Right forelimb (tissue), 1 donor: ENCODE data around the gene CARD11.

ENCODE experiments used
- DNase-seq: peaks from one replicate; pipeline ENCODE4 v3.0.0-alpha.2; 2018

CARD11 gene

DNA sequence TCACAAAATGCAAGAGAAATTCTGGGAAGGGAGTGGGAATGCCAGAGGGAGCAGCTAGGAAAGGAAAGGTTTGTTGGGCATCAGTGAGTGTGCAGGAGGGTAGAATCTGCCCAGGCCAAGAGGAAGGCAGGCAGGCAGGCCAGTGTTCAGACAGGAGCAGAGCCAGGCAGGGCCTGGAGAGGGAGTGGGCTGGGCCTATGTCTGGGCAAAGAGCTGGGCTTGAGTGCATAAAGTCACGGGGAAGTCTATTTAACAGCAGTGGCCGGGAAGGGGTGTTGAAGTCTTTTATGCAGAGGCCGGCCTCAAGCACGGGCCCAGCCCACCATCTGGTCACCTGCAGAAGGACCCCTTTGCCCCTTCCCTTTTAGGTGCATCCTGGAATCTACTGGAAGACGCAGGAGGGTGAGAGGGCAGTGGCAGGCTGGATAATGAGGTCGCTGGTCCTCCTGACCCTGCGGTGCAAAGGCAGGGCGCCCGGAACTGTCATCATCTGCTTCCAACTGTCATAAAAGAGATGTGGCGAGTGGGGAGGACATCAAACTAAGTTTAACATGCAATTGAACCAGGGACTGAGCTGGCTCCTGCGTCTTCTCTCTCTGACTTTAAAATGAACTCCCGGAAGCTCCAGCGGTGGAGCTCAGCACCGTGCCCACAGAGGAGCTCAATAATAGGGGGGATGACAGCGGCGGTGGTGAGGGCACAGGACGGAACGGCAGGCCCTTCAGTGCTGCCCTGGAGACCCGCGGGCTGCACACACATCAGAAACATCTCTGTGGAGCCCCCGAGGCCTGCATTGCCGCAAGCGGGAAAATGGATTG is 29.5 kb downstream of the CARD11 start:
- DNase-seq, result no peak

DNA sequence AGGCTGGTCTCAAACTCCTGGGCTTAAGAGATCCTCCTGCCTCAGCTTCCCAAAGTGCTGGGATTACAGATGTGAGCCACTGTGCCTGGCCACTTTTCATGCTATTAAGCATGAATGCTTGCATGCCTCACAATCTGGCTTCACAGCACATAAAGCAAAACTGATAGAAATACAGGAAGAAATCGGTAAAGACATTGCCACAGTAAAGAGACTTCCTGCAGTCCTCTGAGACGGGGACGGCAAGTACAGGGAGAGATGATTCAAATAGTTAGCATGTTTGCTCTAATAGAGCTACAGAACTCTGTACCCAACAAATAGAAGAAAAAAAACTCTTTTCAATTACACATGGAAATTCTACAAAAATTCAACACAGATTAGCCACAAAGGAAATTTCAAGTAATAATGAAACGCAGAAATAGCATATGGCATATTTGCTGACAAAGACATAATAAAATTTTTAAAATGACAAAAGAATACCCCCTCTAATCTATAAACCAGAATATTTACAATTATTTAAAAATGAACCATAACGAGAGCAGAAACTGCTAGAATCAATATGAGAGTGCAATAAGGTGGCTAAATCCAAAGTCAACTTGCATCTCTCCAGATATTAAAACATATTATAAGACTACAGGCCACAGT is 32.3 kb downstream of the CARD11 start:
- no peak for DNase-seq

DNA sequence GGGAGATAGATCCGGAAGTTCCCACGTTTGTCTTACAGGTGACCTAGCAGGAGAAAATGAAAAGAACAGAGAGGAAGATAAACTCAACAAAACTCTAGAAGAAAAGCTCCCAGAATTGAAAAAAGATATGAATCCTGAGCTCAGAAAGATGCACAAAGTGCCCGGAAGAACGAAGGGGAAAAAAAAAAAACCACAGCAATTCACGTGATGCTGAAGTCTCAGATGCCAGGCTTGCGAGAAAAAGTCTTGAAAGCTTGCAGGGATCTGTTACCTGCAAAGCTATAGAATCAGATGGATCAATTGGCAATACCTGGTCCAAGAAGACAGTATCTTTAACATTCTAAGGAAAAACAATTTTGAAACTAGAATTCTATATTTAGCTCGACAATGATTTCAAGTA is 33.5 kb downstream of the CARD11 start:
- no peak for DNase-seq

DNA sequence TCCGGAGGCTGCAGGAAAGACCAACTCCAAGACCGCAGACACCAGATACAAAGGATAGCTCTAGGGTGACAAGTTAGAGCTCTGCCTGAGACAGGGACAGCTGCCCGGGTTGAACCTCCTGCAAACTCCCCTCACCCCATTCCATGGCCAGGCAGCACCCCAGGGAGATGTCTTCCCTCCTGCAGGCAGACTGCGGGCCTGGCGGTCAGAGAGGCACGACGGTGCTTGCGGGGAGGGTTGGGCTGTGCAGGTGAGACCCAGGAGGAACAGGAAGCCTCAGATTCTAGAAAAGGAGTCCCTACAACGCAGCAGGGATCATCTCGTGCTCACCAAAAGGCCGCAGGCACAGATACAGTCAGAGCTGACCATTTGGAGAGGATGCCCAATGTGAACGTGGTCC is 34.6 kb downstream of the CARD11 start:
- no peak for DNase-seq

DNA sequence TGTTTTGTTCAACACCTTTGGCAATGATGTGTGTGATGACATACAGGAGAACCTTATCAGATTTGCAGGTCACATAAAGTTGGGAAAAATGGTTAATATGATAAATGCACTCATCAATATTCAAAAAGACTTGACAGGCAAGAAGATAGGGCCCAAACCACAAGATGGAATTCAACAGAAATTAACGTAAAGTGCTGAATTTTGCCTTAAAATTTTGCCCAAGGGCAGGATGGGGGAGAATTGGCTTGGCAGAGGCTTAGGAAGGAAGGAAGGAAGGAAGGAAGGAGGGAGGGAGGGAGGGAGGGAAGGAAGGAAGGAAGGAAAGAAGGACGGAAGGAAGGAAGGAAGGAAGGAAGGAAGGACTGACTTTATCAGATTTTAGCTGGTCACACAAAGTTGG is 35.3 kb downstream of the CARD11 start:
- DNase-seq, result no peak

DNA sequence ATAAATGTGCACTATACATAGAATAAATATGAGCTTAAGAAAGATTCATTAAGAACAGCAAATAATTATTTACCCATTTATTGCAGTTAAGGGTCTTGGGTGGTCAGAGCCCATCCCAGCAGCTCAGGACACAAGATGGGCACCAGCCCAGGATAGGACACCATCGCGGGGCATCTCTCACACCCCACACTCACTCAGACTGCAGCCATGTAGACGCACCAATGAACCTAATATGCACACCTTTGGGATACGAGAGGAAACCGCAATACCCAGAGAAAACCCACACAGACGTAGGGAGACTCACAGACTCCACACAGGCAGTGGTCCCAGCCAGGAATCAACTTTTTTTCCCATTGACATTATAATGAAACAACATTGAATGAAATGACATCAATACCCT is 36.0 kb downstream of the CARD11 start:
- DNase-seq, result no peak

DNA sequence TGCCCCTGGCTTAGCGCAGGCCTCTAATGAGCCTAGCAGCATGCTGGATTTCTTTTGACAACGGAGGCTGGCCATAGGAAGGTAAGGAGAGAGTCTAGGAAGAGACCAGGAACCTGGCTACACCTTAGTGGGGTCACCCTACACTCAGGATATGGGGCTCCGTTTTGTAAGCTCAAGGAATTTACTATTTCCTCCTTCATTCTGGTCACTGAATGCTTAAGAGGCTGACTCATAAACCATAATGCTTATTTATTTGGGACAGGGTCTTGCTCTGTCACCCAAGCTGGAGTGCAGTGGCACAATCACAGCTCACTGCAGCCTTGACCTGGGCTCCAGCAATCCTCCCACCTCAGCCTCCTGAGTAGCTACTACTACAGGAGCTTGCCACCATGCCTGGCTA is 38.4 kb downstream of the CARD11 start:
- no peak for DNase-seq

DNA sequence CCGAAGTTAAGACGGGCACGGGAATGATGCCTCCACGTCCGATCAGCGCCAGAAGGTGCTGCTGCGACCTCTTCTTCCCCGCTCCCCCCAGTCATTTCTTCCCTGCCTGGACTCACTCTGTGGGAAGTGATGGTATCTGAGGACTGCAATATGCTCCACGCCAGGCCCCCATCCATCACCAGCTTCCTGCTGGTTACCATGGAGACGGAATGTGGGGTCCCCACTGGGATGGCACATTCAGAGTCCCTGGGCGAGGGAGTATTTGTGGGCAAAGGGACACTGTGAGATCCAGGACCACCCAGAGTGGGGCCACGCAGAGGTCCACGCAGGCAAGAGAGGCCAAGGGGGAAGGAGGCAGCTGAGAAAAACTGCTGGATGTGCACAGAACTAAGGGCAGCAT is 39.7 kb downstream of the CARD11 start:
- DNase-seq, result no peak

DNA sequence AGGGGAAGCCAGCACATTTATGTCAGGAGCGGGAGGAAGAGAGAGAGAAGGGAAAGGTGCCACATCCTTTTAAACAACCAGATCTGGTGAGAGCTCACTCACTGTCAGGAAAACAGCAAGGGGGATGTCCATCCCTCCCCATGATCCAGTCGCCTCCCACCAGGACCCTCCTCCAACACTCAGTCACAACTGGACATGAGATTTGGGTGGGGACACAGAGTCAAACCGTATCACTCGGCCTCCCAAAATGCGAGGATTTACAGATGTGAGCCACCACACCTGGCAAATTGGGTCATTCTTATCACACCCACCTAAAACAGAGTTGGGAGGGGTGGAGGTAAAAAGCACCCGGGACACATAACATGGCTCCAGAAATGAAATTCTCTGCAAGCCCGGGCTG is 41.0 kb downstream of the CARD11 start:
- DNase-seq, result no peak

DNA sequence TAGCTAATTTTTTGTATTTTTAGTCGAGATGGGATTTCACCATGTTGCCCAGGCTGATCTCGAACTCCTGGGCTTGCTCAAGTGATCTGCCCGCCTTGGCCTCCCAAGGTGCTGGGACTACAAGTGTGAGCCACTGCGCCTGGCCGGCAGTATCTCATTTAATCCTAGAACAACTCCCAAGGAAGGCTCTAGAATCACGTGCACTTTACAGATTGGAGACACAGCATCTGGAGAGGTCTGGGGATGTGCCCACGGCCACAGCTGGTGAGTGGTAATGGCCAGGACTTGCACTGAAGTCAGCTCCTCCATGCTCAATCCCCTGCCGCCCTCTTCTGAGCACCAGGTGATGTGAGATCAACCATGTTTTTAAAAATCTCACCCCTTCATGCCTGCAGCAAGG is 43.1 kb downstream of the CARD11 start:
- DNase-seq, result no peak

DNA sequence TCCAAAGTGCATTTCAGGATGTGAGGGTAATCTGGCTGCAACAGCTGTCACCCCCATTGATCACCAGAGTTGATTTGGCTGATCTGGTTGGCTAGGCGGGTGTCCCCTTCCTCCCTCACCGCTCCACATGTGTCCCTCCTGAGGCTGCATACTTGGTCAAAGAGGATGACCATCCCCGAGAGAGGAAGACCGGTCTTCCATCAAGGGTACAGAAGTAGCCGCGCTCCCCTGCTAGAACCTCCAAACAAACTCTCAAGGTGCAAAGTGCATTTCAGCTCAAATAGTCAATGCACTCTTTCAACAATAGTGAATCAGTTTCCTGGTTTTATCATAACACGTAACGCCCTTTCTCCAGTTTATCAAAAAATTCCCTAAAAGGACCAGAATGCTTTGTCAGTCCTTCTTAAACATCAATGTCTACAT is 44.6 kb downstream of the CARD11 start:
- no peak for DNase-seq

DNA sequence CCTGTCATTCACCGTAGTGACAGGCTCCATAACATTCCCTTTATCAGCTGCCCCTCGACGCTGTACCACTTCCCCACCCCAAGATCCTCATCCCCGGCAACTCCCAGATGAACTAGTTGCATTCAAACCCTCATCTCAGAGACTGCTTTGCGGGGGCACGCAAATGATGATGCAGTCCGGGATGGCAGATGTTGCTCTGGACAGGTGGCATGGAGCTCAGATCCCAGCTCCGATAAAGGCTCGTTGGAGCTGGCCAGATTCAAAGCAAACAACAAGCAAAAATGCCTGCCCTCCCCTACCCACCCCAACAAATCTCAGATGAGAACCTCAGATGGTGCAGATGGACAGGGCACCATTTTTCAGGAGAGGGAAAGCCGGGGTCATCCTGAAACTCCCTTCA is 46.7 kb downstream of the CARD11 start:
- no peak for DNase-seq

DNA sequence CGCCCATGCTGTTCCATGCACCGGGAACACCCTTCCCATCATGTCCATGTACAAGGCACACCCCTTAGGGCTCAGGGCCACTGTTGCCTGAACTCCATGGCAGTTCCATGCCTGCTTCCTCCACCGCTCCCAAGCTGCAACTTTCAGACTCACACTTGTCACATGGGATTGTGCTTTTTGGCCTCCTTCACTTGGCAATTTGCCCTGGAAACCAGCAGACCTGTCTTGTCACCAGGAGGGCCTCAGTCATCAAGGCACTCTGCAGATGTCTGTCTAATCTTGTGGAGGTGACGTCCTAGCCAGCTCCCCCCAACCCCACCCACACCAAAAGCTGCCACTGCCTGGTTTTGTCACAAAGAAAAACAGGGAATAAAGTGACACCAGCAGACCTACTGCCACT is 47.5 kb downstream of the CARD11 start:
- no peak for DNase-seq

DNA sequence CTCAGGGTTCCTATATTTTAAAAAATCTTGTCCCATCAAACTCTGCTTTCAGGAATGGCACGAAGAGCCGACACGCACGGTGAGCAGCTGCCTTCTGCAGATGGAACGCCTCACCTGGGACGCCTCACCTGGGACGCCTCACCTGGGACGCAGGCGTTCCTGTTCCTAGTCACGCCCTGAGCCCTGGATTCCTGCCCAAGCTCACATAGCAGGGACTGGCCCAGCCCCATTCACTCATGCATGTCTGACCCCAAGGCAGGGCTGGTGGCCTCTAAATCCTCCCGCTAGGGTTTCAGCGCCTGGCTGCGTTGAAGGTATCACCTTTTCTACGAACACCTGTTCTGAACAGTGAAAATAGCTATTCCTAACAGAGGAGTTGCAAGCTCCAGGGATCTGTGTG is 49.8 kb downstream of the CARD11 start:
- no peak for DNase-seq

DNA sequence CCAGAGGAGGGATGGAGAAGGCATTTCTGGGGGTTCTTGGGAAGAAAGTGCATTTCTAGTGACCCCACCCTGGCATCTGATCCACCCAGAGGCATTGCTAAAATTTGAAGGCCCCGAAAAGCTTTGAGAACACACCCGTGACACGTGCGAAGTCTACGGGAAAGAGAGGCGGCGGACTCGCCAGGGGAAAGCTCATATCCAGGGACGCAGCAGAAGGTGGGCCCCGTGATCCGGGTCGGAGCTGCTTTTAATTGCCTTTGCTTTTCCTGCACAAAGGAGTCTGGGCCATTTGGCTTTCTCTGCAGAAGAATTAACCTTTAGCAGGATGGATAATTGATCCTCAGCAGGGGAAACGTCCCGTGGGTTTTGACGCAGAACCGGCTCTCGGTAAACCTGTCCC is 50.3 kb downstream of the CARD11 start:
- DNase-seq, result no peak

DNA sequence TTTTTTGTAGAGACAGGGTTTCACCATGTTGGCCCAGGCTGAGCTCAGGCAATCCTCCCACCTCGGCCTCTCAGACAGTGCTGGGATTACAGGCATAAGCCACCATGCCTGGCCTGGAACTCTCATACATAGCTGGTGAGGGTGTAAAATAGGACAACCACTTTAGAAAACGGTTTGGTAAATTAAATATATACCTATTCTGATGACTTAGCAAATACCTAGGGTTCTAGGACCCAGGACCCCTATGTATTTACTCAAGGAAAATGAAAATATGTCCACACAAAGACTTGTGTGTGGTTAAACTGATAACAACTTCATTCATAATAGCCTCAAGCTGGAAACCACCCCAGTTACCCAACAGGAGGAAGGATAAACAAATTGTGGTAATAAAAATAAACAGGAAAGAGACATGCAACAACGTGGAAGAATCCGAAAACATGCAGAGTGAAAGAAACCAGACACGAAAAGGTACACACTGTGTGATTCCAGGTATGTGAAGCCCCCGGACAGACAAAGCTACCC is 52.7 kb downstream of the CARD11 start:
- DNase-seq, result no peak

DNA sequence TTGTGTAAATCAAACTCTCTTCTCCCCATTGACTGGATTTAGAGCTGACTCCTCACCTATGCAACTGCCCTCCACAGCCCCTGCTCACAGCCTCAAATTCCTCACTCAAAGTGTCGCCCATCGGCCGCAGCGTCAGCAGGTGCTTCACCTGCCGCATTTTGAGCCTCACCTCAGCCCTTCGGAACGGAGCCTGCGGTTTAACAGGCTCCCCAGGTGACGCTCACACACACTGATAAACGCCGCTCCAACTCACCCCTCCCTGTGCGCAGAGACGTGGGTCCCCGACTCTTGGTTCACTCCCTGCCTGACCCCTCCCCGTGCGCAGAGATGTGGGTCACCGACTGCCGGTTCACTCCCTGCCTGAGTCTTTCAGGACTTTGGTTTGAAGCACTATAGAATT is 57.1 kb downstream of the CARD11 start:
- DNase-seq, result no peak

DNA sequence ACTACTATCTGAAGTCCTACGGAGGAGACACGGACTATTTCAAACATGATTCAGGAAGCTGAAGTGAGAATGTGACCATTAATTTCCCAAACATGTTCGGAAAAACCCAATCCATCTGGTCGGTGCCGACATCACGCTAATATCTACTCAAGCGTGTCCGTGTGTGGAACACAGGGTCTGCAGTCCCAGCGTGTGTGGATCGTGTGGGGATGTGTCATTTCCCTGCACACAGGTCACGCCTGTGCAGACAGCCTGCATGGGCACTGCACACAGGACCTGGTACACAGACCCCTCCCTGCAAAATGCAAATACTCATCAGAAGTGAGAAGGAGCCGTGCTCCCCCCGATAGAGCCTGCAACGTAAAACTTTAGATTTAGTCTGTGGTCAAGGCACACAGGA is 57.8 kb downstream of the CARD11 start:
- DNase-seq, result no peak

DNA sequence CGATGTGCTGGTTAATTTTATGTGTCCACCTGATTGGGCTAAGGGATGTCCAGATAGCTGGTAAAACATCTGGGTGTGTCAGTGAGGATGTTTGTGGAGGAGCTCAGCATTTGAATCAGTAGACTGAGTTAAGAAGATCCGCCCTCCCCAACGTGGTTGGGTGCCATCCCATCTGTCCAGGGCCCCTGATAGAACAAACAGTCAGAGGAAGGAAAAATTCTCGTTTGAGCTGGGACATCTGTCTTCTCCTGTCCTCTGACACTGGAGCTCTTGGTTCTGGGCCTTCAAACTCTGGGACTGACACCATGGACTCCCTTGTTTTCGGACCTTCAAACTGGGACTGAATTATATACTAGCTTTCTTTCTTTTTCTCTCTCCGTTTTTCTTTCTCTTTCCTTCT is 59.6 kb downstream of the CARD11 start:
- DNase-seq, result no peak

DNA sequence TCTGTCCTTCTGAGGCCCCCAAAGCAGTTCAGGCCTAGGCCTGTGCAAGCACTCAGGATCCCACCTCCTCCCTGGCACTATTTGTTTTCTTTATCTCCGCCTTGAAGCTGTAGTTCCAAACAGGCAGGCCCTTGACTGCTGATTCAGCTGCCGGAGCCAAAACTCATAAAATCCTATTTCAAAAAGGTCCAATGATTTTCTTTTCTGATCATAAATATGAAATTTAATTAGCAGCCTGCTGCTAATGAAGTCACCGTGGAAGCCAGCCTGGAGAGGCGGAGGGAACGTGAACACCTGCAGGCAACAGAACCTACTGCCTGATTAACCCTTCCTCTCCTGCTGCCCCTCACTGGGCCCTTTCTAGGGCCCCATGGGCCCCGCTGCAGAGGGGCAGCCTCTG is 60.1 kb downstream of the CARD11 start:
- DNase-seq, result no peak

DNA sequence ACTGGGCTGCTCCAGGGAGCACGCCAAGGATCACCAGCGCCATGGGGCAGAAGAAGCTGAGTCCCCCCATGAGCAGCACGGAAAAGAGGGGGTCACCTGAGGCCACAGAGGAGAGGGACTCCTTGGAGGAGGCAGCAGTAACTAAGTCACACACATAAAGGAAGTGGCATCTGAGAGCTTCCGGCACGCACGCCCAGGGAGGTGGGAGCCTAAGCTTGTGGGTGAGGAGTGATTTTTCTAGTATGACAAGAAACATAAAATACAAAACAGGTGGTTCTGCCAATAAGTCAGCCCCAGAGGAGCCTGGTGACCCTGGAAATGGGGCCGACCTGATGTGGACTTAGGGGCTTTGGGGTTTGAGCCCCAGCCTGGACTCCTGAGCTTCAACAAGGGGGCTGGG is 60.8 kb downstream of the CARD11 start:
- no peak for DNase-seq

DNA sequence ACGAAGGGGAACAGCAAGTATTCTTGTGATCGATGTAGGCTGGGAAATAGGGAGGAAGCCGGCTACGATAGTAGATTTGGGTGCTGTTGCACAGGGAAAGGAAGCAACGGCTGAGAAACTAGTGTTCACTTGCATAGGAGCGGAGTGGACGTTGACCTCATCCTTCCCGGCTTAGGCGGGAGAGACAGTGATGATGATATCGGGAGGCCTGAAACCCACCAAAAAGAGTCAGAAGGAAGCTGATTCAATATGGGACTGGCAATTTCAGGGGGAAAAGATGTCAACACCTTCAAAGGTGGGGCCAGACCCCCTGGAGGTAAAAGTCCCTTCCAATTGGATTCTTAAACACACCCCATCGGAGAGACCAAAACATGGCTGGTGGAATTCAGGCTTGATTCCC is 61.3 kb downstream of the CARD11 start:
- DNase-seq, result no peak

DNA sequence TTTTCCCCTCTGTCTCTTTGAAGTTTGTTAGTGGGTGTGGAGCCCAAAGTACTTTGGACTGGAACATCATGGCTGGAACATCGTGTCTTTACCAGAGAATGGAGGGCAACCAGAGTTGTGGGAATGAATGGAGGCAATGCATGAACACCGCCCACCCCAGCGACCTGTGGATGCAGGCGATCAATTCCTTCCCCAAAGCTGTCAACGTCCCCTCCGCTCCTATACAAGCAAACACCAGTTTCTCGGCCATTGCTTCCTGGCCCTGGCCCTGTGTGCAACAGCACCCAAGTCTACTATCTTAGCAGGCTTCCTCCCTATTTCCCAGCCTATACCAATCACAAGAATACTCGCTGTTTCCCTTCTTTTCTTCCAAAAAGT is 62.6 kb downstream of the CARD11 start:
- no peak for DNase-seq

DNA sequence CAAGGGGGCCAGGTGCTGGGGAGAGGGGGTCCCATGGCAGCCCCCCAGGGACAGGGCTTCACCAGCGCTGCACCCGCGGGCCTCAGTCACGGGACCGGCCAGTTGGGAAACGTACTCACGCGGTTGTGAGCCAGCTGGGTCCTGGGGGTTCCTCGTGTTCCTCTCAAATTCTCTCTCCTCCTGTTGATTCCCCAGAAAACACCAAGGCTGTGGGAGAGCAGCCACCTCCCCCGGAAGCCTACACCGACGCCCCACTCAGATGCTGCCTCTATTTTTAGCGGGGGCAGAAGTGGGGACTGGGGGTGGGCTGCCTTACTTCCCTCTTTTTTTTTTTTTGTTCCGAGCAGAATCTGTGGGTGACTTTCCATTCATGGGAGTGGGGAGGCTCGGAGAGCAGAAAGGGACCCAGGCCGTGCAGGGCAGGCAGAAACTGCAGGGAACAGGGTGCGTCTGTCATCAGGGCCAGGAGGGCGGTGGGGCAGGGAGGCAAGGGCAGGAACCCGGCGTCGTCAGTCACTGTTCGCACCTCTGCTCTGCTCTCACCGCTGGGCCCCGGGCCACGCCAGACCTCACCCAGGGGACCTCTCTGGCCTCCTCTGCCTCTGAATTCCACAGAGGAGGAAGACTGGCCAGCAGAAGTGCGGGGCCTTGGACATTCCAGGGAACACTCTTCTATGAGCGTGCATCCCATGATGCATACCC is 63.1 kb downstream of the CARD11 start:
- no peak for DNase-seq
